Osteocyte (in vitro differentiated cells): ENCODE measurements around the gene FOXE3. TPM values are rescaled to one million over a fixed set of nuclear protein-coding genes. Genes with fewer than 3 reads are reported as not detected.
A peak's percentile ranks its signal among the peaks of the same experiment; 100 is the strongest.

Experiments used
- DNase-seq: peaks from one replicate; pipeline ENCODE4 v3.0.0; 2021; ENCODE audit warnings: mixed read lengths; ENCODE audit not compliant: unreplicated experiment; ENCODE audit errors: extremely low spot score
- H3K27ac Mint-ChIP-seq: one replicate; pipeline ENCODE4 v1.8.0; 2021; ENCODE audit warnings: mild to moderate bottlenecking, mixed read lengths; ENCODE audit not compliant: unreplicated experiment
- H3K27me3 Mint-ChIP-seq: one replicate; pipeline ENCODE4 v1.8.0; 2021; ENCODE audit warnings: mixed read lengths; ENCODE audit not compliant: unreplicated experiment
- H3K36me3 Mint-ChIP-seq: one replicate; pipeline ENCODE4 v1.8.0; 2021; ENCODE audit warnings: mixed read lengths; ENCODE audit not compliant: unreplicated experiment
- H3K4me1 Mint-ChIP-seq: one replicate; pipeline ENCODE4 v1.8.0; 2021; ENCODE audit warnings: mixed read lengths; ENCODE audit not compliant: unreplicated experiment
- H3K4me3 Mint-ChIP-seq: one replicate; pipeline ENCODE4 v1.8.0; 2021; ENCODE audit warnings: mild to moderate bottlenecking, moderate library complexity, mixed read lengths; ENCODE audit not compliant: unreplicated experiment
- H3K9me3 Mint-ChIP-seq: one replicate; pipeline ENCODE4 v1.8.0; 2021; ENCODE audit warnings: mixed read lengths; ENCODE audit not compliant: unreplicated experiment
- total RNA-seq: library from RNA; stranded (reverse); gene quantifications from 2 replicates; pipeline ENCODE4 v1.2.1, GENCODE V29; 2021
- TF ChIP-seq, protein P1 (sequence below): fragments of 200-600 bp; sonication (generic); IDR thresholded peaks from 2 replicates; pipeline ENCODE4 v1.5.0; 2021; ENCODE audit warnings: antibody characterized with exemption, mild to moderate bottlenecking, moderate library complexity

Gene FOXE3
- total RNA-seq, 1 donor from 2014 or later = not detected

DNA sequence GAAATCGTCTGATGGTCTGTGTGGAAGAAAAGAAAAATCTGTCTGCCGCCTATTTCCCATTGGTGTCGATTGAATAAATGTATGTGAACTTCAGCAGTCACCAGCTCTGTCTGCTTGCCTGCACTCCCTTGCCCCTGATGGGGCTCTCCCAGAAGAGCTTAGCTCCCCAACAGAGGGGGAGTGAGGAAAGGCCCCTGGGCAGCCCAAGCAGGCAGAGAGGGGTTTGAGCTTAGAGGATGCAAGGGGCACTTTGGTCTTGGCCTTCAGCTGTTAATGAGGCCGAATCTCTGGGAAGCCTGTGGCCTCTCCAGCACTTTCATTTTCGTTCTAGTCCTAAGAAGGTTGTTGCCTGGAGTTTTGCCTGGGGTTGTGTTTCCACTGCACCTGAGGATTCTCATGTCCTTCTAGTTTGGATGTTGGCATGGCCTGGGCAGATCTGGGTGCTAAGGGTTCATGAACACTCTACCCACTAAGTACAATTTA is 24.6 kb downstream of the FOXE3 start:
- DNase-seq = no peak
- Mint-ChIP-seq H3K4me1 (peaks cover 23% of the 10 kb centered on the region), H3K36me3 (no peaks in the 10 kb centered on the region), H3K4me3 (no peak overlapping the region), H3K27ac (no peak overlapping the region), H3K9me3 (no peaks in the 10 kb centered on the region), H3K27me3 (peaks cover under 1% of the 10 kb centered on the region)
- TF ChIP-seq, protein P1, sequence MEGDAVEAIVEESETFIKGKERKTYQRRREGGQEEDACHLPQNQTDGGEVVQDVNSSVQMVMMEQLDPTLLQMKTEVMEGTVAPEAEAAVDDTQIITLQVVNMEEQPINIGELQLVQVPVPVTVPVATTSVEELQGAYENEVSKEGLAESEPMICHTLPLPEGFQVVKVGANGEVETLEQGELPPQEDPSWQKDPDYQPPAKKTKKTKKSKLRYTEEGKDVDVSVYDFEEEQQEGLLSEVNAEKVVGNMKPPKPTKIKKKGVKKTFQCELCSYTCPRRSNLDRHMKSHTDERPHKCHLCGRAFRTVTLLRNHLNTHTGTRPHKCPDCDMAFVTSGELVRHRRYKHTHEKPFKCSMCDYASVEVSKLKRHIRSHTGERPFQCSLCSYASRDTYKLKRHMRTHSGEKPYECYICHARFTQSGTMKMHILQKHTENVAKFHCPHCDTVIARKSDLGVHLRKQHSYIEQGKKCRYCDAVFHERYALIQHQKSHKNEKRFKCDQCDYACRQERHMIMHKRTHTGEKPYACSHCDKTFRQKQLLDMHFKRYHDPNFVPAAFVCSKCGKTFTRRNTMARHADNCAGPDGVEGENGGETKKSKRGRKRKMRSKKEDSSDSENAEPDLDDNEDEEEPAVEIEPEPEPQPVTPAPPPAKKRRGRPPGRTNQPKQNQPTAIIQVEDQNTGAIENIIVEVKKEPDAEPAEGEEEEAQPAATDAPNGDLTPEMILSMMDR = no peak

DNA sequence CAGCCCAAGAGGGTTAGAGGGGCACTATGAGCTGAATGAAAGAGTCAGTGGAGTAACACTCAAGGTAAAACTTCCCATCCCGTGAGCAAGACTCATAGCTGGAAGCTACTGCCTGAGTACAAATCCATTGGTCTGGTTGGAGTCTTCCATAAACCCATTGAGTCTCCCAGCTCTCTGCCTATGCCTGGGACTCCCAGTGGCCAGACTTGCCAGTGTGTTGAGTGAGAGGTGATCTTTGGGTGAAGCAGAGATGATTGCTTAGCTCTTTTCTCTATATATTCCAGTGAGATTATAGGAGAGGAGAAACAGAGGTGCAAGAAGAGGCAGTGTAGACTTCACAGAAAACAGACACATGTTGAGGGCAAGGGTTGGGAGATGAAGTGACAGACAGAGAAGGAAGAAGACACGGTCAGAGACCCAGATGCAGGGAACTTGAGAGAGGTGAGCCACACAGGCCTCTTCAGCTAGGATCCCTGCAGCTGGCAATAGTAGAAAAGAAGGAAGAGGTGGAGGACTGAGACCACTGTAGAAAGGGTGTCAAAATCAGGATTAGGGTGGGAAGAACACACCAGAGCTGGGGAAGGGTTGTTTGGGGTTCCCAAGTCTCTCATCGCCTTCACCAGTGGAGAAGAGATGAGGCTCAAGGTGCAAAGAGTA is 25.5 kb downstream of the FOXE3 start:
- no peak for DNase-seq
- TF ChIP-seq, protein P1 = no peak
- H3K36me3 Mint-ChIP-seq = no peaks in the 10 kb centered on the region
- H3K27ac Mint-ChIP-seq = no peak overlapping the region
- peaks cover 21% of the 10 kb centered on the region for H3K4me1 Mint-ChIP-seq
- peaks cover 10% of the 10 kb centered on the region for H3K27me3 Mint-ChIP-seq
- H3K4me3 Mint-ChIP-seq = no peak overlapping the region
- H3K9me3 Mint-ChIP-seq = no peaks in the 10 kb centered on the region

DNA sequence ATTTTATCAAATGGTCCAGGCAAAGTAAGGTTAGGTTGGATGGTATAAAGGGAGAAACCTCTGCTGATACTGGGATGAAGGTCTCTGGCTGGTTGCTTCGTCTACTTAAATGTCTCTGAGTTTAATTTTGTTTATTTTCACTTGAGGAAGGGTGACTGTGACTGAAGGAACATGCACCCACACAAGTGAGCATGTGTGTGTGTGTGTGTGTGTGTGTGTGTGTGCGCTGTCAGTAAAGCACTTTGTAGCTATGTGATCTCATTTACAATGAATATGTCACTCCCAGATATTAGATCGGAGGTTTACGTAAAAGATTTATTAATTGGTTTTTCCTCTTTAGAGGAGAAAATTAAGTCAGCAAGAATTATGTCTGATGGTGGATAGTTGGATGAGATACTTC is 26.1 kb downstream of the FOXE3 start:
- Mint-ChIP-seq H3K27ac (no peak overlapping the region), H3K36me3 (no peaks in the 10 kb centered on the region), H3K27me3 (peaks cover 16% of the 10 kb centered on the region), H3K4me1 (peaks cover 17% of the 10 kb centered on the region), H3K4me3 (no peak overlapping the region), H3K9me3 (no peaks in the 10 kb centered on the region)
- DNase-seq = no peak
- TF ChIP-seq, protein P1 = no peak

DNA sequence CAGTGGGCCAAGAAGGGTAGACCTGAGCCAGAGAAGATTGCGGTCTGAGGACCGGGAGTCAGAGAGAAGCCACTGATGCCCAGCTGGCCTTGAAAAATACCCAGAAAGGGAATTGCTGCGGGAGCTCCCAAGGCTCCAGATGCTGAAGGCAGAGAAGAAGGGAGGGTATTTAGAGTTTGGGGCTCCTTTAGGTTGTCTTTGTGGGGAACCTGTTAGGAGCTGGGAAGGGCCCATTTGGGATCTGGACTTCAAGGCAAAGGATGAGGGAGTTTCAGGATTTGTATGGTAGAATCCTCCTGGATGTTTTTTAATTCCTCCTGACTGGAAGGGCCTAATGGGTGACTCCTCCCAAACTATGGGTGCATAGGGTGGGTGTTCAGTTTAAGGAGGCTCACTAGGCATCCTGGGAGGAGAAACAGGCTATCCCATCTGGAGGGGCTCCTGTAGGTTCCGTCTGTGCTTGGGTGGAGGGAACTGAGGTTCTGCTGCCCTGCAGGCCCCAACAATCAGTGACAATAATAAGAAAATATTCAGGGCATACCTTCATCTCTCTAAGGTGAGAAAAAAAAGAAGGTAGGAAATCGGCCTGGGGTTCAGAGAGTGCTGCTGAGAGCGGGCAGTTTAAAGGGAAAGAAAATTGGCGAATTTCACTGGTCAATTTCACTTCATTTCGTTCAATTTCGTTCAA is 26.9 kb downstream of the FOXE3 start:
- peaks cover 23% of the 10 kb centered on the region for H3K27me3 Mint-ChIP-seq
- no peak overlapping the region for H3K27ac Mint-ChIP-seq
- no peaks in the 10 kb centered on the region for H3K36me3 Mint-ChIP-seq
- H3K9me3 Mint-ChIP-seq = no peaks in the 10 kb centered on the region
- H3K4me3 Mint-ChIP-seq = no peak overlapping the region
- H3K4me1 Mint-ChIP-seq = peaks cover 17% of the 10 kb centered on the region
- TF ChIP-seq, protein P1 = no peak
- DNase-seq = no peak

DNA sequence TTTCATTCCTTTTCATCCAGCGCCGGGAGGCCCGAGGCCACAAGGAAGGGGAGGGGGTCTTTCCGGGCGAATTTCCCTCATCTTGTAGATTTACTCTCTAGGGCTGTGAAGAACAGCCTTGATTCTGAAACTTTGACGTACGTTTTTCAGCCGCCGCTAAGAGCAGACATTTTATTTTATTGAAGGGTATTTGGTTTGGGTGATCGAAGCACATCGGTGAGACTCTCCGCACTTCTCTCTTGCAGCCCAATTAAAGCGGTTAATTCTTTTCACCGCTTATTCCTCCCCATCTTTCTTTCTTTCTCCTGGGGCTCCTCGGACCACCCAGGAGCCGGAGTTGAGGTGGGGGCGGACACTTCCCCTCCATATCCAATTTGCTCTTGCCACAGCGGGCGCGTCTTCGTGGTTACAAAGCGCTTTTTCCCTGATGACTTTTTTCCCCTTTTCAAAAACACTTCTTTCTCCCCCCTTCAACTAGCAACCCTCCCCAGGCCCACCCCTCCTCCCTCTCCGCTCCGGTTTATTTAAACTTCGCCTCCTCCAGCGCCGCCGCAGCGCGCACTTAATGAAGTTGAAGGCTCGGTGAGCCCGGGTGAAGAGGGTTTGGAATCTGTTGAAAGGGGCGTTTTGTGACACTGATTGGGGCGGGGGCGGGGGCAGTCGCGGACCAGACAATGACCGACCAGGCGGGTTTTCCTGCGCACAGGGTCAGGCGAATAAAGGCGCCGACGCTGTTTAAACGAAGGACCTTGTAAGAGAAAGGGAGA is 27.6 kb downstream of the FOXE3 start:
- no peaks in the 10 kb centered on the region for H3K9me3 Mint-ChIP-seq
- H3K27ac Mint-ChIP-seq = peak overlapping the region; percentile 4
- peaks cover 17% of the 10 kb centered on the region for H3K4me1 Mint-ChIP-seq
- TF ChIP-seq, protein P1 = no peak
- no peak for DNase-seq
- peak overlapping the region; percentile 73 for H3K4me3 Mint-ChIP-seq
- H3K36me3 Mint-ChIP-seq = no peaks in the 10 kb centered on the region
- H3K27me3 Mint-ChIP-seq = peaks cover 29% of the 10 kb centered on the region
